Activated naive CD4-positive, alpha-beta T cell treated with anti-CD3 and anti-CD28 coated beads, Interleukin-2, amount 50 U/mL, for 72 hours (primary cell): Measurements from ENCODE around the gene MPPED1. TPM values are rescaled to one million over a fixed set of nuclear protein-coding genes. Genes with fewer than 3 reads are reported as not detected.

Experiments used
- ATAC-seq, 2 donors: fragments of 150-1000 bp; cut with Tn5 transposase; 2 replicates each; pipeline ENCODE4 v1.10.0; 2021; ENCODE audit warnings: mild to moderate bottlenecking in 2 of 2, moderate library complexity in 2 of 2
- DNase-seq, 2 donors: peaks; one replicate each; pipeline ENCODE4 v3.0.0; 2021 to 2022; ENCODE audit warnings: low spot score in 2 of 2
- H3K27ac Mint-ChIP-seq, 2 donors: one replicate each; pipeline ENCODE4 v1.8.0; 2022; ENCODE audit warnings: mild to moderate bottlenecking in 2 of 2, mixed read lengths in 2 of 2
- H3K36me3 Mint-ChIP-seq, 2 donors: one replicate each; pipeline ENCODE4 v1.8.0; 2022; ENCODE audit warnings: mixed read lengths in 2 of 2
- H3K9me3 Mint-ChIP-seq, 2 donors: one replicate each; pipeline ENCODE4 v1.8.0; 2022; ENCODE audit warnings: mixed read lengths in 2 of 2
- total RNA-seq, 2 donors: library from RNA; stranded (reverse); gene quantifications; one replicate each; pipeline ENCODE4 v1.2.3, GENCODE V29; 2022

MPPED1 gene
- total RNA-seq, 2 donors from 2014 or later, result not detected

DNA sequence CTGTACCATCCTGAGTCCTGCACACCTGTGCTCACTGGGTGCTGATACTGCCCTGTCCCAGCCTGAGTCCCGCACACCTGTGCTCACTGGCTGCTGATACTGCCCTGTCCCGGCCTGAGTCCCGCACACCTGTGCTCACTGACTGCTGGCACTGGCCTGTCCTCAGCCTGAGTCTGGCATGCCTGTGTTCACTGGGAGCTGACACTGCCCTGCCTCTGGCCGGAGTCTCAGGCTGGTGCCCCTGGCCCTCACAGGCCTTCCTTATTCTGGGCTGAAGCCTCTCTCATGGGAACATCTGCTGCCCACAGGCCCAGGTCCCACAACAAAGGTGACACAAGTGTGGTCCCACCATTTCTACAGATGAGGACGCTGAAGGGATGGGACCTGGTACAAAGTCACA, 115.1 kb downstream of the MPPED1 start:
- Mint-ChIP-seq H3K9me3 (no peaks in the 10 kb centered on the region), H3K27ac (no peak overlapping the region), H3K36me3 (no peaks in the 10 kb centered on the region)
- ATAC-seq, result no peak
- no peak for DNase-seq

DNA sequence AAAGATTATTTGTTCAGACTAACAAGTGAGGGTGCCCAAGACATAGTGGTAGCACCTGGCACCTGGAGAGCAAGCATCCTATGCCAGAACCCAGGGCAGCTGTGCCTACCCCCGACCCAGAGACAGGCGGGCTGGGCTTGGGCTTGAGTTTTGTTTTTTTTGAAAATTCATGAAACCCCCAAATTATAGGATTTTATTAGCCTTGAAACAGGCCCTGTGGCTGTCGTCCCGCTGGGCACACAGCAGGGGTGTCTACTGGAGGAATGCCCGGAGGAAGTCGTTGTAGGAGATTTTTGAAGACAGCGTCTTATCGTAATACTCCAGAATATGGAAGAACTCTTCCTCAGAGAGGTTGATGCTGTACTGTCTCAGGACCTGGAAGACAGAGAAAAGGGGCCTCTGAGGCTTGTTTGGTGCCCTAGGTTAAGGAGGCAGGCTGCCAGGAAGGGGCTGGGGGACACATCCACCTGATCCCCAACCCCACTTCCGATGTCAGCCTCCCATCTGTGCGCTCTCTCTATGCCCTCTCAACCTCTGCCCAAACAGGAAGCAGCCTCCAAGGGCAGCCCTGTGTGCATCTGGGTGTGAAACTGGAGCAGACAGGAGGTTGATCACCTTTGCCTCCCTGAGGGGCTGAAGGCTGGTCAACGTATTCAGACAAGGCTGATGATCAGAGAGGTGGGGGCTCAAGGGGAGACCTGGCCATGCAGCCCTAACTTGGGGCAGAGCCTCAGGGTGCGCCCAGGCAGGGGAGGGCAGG, 117.0 kb downstream of the MPPED1 start:
- Mint-ChIP-seq H3K9me3 (no peaks in the 10 kb centered on the region), H3K27ac (no peak overlapping the region), H3K36me3 (no peaks in the 10 kb centered on the region)
- ATAC-seq (no peak), DNase-seq (no peak)

DNA sequence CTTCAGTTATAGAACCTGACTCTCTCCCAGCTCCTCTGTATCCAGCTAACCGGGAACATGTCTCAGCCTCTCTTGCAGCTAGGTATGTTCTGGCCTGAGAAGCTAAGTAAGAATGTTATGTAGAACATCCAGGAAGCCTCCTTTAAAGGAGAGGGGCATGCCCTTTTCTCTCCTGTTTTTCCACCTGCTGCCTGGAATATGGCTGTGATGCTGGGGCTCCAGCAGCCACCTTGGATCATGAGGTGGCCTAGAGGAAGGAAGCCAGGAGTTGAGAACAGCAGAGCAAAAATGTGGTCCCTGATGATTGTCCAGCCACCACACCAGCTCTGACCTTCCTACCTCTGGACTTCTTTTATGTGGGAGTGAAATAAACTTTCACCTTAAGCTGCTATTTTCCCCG, 117.6 kb downstream of the MPPED1 start:
- ATAC-seq, result no peak
- Mint-ChIP-seq H3K27ac (no peak overlapping the region), H3K9me3 (no peaks in the 10 kb centered on the region)

DNA sequence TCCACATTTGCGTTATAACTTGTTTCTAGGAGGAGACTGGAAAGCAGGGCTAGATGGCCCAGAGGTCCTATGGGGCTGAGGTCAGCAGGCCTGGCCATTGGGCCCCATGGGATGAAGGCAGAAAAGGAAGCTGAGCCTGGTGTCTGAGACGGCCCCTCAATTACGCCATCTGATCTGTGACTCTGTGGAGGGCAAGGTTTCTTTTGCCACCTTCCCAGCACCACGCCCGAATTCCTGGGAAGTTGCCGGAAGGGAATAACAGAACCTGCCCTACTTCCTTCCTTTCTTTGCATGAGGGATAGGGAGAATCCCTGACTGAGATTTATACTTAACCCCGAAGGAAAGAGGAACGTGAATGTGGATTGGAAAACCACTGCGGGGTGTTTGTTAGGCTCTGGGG, 118.1 kb downstream of the MPPED1 start:
- ATAC-seq (no peak), DNase-seq (no peak)
- Mint-ChIP-seq H3K9me3 (no peaks in the 10 kb centered on the region), H3K36me3 (no peaks in the 10 kb centered on the region), H3K27ac (no peak overlapping the region)

More for the DNA sequence above, 117.6 kb downstream of the MPPED1 start:
- H3K36me3 Mint-ChIP-seq, result no peaks in the 10 kb centered on the region
- DNase-seq, result no peak

DNA sequence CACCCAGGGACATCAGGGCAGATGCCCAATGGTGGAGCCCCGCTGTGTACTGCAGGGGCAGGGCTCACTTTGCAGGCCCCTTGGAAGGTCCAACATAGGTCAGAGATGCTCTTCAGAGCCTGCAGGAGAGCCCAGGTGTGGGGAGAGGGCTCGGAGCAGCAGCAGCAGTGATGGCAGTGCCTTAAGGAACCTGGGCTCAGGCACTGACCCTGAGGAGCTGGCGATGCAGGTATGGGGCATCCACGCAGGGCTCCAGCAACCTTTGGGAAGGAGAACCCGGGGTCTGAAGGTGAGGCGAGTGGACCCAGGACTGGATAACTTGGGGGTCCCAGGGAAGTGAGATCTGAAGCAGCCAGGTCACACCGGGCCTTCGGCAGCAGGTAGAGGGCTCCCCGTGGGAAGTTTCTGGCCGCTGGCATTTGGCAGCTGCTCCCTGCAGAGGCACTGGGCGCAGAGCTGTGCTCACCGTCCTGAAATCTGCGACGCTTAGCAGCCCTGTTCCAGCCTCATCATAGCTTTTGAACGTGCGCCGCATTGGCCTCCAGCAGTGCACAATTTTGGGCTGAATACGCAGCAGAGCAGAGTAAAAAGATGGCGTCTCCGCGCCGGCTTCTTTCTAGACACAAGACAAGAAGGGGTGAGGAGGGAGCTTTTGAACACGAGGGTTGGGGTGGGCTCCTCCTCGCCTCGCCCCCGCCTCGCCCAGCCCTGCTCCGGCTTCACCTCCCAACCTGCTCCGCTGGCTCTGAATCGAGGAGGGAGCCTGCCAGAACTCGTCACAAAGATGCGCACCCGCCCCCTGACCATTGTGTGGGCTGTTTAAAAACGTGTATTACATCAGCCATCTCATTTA, 118.8 kb downstream of the MPPED1 start:
- no peaks in the 10 kb centered on the region for H3K9me3 Mint-ChIP-seq
- H3K27ac Mint-ChIP-seq, result no peak overlapping the region

DNA sequence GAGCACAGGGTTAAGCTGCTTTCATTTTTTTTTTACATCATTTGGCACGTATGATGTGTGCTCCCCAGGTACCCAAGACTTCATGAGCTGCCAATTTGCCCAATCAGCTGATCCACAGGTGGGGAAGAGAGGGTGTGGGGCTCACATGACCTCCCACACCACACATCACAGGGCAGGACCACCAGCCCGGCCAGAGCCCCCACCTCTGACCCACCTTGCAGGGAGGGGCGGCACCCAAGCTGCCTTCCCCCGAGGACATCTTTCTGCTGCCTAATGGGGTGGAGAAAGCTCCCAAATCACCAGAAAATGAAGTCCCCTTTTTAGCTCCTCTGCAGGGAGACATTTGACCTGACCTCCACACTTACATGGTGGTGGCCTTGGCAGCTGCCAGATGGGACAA, 119.8 kb downstream of the MPPED1 start:
- no peak for ATAC-seq
- Mint-ChIP-seq H3K27ac (no peak overlapping the region), H3K36me3 (no peaks in the 10 kb centered on the region), H3K9me3 (no peaks in the 10 kb centered on the region)
- DNase-seq, result no peak

More for the DNA sequence above, 118.8 kb downstream of the MPPED1 start:
- H3K36me3 Mint-ChIP-seq, result no peaks in the 10 kb centered on the region
- ATAC-seq (no peak), DNase-seq (no peak)

DNA sequence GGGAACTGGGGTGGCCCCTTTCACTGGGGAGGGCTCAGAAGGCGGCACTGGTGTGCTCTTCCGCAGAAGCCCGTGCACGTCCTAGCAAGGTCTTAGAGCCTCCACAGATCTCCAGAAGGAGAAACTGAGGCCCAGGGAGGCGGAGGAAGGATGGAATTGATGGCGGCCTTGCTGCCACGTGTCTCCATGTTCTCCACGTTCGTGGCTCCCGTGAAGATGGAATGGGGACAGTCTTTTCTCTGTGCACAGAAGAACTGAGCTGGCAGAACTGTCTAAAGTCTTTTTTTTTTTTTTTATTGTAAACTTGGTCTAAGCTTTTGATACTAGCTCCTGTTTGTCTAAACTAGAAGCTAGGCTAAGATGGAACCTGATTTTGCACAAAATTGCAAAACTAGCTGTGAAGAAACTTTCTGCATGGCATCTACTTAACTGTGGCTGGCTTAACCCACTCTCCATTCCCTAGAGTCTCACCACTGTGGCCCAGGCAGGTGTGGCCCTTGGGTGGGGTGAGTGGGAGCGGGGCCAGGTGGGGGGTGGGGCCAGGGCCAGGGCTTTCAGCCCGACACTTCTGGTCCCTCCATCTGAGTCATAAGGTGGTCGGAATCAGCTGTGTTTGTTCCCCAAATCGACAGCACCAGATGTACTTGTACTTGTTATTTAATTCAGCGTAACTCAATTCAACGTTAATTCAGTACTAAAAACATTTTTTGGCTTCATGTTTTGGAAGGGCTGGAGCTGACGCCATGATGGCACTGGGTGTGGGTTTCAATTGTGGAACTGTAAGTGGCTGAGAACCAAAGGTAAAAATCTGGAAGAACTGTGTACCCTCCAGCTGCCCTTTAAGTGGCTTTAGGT, 120.7 kb downstream of the MPPED1 start:
- DNase-seq (no peak), ATAC-seq (no peak)
- H3K36me3 Mint-ChIP-seq, result no peaks in the 10 kb centered on the region
- H3K27ac Mint-ChIP-seq, result no peak overlapping the region
- H3K9me3 Mint-ChIP-seq, result no peaks in the 10 kb centered on the region

DNA sequence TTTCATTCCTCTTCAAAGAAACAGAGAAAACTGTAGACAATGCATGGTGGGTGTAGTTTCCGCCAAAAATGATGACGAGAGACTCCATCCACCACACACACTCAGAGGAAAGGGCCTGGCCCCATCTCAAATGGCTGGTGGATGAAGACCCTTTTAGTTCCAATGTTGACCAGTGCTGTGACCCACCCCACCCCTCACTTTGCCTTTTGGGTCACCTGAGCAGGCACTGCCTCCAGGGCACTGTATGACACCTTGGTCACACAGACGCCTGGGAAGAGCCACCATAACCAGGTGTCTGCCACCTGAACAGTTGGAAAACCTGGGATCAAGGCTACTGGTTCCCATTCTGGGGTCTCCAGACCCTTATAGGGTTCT, 121.3 kb downstream of the MPPED1 start:
- no peak for DNase-seq
- Mint-ChIP-seq H3K36me3 (no peaks in the 10 kb centered on the region), H3K27ac (no peak overlapping the region), H3K9me3 (no peaks in the 10 kb centered on the region)
- no peak for ATAC-seq

DNA sequence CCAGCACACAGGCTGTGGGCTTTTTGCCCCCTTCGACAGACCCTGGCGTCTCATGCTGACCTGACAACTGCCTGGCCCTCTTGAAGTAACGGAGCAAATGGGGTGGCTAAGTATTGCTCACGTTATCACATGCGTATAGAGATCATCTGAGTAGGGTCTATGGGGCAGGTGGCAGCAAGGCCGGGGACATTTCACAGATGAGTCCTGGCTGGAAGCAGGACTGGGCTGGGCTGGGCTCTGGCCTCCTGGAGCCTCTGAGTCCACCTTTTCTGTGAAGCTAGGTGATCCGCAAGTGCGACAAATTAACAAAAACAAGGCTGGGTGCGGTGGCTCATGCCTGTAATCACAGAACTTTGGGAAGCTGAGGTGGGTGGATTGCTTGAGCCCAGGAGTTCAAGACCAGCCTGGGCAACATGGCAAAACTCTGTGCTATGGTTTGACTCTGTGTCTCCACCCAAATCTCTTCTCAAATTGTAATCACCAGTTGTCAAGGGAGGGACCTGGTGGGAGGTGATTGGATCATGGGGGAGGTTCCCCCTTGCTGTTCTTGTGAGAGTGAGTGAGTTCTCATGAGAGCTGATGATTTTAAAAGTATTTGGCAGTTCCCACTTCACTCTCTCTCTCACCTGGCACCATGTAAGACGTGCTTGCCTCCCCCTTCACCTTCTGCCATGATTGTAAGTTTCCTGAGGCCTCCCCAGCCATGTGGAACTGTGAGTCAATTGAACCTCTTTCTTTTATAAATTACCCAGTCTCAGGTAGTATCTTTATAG, 122.0 kb downstream of the MPPED1 start:
- ATAC-seq, result no peak
- Mint-ChIP-seq H3K36me3 (no peaks in the 10 kb centered on the region), H3K27ac (peak overlapping the region in 1 of 2 donors; percentile 25), H3K9me3 (no peaks in the 10 kb centered on the region)
- DNase-seq, result no peak

DNA sequence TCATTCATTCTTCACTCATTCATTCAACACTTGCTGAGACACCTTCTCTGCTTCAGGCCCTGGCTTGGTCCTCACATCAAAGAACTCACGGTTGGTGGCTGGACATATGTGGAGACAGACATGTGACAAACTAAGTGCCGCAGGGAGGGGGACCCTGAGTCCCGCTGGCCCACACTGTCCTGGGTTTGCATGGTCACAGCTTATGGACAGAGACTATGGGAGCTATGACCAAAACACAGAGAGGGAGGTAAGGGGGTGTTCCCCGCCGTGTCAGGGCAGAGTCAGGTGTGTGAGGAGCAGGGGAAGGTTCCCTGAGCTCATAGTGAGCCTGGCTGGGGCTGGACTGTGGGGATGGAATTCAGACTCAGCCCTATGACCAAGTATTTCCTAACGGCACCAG, 123.1 kb downstream of the MPPED1 start:
- no peak for ATAC-seq
- no peak overlapping the region for H3K27ac Mint-ChIP-seq
- DNase-seq, result no peak
- H3K36me3 Mint-ChIP-seq, result no peaks in the 10 kb centered on the region
- H3K9me3 Mint-ChIP-seq, result no peaks in the 10 kb centered on the region

DNA sequence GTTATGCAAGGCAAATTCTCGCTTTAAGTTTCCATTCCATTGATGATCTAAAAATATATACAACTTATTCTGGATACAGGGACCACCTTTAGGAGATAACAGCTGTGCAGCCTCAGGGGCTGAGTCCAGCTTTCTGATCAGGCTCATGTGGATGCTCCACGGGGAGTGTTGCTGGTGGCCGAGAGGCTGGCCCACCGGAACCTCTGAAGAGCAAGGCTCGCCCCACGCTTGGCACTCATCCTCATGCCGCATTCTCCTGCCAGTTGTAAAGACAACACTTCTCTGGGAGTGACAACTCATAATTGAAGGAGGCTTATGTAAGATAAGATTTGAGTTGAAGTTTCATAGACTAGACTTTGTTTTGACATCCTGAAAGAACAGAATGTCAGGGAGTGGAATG, 123.5 kb downstream of the MPPED1 start:
- Mint-ChIP-seq H3K27ac (no peak overlapping the region), H3K9me3 (no peaks in the 10 kb centered on the region), H3K36me3 (no peaks in the 10 kb centered on the region)
- no peak for DNase-seq
- no peak for ATAC-seq

DNA sequence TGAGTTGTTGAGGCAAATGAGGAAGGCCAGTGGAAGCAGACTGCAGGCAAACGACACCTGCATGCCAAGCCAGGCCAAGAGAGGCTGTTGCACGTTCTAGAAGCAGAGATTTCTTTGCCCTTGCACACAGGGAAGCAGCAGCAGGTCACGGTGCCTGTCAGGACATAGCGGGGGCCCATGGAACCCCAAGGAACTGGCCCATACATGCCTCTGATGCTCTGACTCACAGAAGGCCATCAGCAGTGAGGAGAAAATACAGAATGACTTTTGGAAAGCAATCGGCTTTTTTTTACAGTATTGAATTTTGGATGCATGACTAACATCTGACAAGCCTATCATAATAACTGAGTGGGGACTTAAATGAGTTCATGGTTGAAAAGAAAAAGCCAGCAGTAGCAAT, 123.9 kb downstream of the MPPED1 start:
- no peaks in the 10 kb centered on the region for H3K9me3 Mint-ChIP-seq
- no peak overlapping the region for H3K27ac Mint-ChIP-seq
- DNase-seq, result no peak
- ATAC-seq, result no peak
- no peaks in the 10 kb centered on the region for H3K36me3 Mint-ChIP-seq

DNA sequence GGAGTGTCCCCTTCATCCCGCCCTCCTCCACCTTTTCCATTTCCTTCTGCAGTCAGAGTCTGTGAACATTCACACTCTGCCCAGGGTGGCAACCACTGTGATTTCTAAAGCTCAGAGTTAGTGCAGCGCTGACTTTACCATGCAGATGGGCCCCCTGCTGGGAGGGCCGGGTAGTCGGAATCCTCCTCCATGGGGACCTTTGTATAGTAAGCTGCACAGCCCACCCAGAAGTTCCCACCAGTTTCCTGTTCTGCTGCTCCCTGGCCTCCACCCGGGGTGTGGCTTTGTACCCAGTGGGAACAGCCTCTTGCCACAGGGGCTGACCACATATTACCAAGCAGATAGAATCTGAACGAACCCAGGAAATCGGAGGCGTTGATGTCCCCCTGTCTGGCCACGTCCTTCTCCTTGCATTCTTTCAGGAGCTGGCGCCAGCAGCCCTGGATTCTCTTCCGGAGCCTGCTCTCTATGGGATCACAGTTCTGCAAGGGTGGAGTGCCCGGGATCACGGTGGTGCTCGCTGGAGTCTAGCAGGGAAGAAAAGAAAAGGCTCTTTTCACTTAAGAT, 125.3 kb downstream of the MPPED1 start:
- no peak for DNase-seq
- H3K36me3 Mint-ChIP-seq, result no peaks in the 10 kb centered on the region
- no peaks in the 10 kb centered on the region for H3K9me3 Mint-ChIP-seq
- H3K27ac Mint-ChIP-seq, result peak overlapping the region in 1 of 2 donors; percentile 67
- ATAC-seq, result no peak

DNA sequence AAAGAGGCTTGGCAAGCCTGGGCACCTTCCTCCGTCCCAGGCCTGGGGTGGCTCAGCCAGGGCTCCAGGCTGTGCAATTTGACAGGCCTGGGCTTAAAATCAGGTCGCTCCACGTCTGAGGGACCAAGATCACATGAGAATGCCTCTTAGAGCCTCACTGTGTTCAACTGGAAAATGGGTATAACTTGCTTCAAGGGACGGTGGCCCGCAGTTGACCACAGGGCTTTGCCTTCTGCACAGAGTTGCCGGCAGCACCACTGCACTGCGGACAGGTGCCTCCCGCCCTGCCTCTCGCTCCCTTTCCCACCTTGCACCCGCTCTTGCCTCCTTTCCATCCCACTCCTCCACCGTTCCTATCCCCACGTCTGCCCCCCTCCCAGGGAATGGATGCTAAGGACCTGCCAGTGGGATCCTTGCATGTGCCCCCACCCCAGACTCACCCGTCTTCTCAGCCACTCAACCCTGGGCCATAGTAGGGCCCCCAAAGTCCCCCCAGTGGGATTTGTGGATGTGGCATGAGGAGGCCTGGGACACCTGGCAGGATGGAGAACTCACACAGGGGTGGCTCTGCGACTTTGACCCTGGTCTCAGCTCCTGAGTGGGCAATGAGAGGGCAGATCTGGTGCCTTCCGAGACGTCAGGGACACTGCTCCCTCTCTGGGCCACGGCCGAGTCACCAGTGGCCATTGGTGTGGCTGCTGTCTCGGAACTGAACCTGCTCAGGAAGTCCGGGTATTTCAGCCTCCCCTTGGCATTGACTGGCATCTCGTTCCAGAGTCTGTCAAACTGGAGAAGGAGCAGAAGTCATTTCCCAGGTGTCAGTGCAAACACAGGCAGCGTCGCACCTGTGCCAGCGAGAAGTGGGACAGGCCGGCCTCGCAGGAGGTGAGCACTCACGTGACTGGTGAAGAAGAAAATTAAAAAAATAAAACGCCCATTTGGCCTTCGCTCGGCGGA, 128.0 kb downstream of the MPPED1 start:
- no peak for ATAC-seq
- no peak overlapping the region for H3K27ac Mint-ChIP-seq

DNA sequence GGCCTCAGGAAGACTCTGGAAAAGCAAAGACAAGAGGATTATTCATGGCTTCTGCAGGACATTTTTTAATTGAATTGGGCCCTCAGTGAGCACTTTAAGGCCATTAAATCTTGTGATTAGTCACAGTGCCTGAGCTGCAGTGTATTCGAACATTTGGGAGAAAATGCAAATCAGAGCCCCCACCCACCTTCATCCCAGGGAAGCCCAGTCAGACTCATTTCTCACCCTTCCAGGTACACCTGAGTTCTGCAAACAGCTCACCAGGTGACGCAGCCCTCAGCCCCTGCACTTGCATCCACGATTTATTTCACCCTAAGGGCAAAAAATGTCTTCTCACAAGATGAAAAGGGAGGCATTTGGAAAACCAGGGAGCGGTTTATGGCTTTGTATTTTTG, 128.7 kb downstream of the MPPED1 start:
- Mint-ChIP-seq H3K9me3 (no peaks in the 10 kb centered on the region), H3K36me3 (no peaks in the 10 kb centered on the region), H3K27ac (no peak overlapping the region)
- DNase-seq (no peak), ATAC-seq (no peak)

More for the DNA sequence above, 128.0 kb downstream of the MPPED1 start:
- H3K36me3 Mint-ChIP-seq, result no peaks in the 10 kb centered on the region
- DNase-seq, result no peak
- no peaks in the 10 kb centered on the region for H3K9me3 Mint-ChIP-seq
